GM19023 (cell line): ENCODE data around the gene STAT4.
A peak's percentile ranks its signal among the peaks of the same experiment; 100 is the strongest.

Experiments used
- ATAC-seq: cut with Tn5 transposase; IDR thresholded peaks from one replicate; pipeline ENCODE4 v1.9.1; 2021; ENCODE audit warnings: mild to moderate bottlenecking, moderate library complexity; ENCODE audit not compliant: unreplicated experiment

Gene STAT4

DNA sequence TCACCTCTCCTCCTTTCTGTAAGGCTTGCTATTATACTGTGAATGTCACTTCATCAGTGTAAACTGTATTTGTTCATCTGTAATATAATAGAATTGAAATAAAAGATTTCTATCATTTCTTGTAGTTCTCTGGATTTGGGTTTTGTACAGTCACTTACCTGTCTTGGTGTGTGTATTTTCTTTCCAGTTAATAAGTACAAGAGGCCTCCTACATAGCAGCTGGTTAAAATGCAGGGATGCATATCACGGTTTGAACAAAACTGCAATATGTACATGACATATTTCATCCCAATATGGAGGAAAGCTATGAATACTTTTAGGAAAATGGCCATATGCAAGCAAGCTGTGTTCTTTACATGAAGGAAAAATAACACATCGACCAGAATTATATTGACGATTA, 131.4 kb downstream of the STAT4 start:
- ATAC-seq = no peak

DNA sequence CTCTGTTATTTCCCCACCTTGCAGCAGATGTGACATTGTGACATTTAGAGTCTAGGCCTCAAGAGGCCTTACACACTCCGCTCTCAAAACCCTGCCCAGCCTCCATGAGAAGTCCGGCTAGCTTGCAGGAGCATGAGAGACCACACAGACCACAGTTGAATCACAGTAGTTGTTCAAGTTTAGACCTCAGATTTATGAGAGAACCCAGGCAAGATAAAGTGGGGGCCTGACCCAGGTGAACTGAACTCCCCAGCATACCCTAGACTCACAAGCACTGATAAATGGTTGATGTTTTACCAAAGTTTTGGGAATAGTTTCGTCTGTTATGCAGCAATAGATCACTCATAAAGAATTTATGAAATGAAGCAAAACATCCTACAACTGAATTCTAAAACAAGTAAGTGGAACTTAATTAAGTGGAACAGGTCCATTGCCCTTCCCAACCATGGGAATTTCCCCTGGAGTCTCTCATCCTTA, 132.1 kb downstream of the STAT4 start:
- ATAC-seq = no peak

DNA sequence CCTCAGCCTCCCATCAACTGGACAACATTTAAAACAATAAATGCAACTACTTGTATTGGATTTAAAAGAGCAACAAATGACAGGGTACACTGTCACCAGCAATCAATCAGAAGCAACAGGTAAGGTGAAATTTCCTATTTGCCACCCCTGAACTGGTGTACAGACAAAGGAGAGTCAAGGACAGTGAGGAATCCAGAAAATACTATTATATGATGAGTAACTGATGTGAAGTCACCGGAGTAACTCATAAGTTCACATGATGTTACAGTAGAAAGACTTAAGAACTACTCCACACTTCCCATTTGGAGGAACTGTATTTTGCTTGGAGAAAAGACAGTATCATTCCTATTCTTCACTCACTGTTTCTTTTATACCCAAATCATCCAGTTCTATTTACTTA, 132.7 kb downstream of the STAT4 start:
- ATAC-seq = no peak

DNA sequence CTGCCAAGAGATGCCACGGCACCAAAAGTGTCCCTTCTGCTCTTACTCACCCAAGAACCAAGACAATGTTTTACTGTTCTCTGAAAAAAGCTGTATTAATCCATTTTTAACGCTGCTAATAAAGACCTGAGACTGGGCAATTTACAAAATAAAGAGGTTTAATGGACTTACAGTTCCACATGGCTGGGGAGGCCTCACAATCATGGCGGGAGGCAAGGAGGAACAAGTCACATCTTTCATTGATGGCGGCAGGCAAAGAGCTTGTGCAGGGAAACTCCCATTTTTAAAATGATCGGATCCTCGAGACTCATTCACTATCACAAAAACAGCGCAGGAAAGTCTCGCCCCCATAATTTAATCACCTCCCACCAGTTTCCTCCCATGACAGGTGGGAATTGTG, 135.0 kb downstream of the STAT4 start:
- no peak for ATAC-seq

DNA sequence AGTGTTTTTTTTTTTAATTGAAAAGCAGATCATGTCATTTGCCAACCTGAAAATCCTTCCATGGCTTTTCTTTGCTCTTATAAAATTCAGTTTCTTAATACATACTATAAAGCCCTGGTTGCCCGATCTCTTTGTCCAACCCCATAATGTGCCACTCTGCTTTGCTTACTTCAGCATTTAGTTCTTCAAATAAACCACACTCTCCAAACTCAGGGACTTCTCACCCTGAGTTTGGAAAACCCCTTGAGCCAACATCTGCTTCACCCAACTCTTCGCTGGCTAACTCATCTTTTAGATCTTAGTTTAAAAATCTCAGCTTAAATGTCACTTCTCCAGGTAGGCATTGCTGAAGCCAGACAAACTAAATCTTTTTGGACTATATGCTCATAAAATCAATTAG, 135.6 kb downstream of the STAT4 start:
- ATAC-seq = no peak

DNA sequence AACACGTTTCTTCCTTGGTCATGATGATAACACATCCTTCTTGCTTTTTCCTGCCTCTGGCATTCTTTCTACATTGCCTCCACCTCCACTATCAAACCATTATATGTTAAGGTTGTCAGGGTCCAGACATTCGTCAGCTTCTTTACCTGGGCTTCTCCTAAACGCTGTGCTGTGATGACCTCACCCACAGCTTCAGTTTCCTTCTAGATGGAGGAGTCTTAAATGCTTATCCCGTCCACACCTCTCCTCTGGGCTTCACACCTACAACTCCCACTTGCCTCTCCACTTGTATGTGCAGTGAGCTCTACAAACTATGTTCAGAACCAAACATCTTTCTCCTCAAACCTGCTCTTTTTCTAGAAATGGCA, 136.2 kb downstream of the STAT4 start:
- ATAC-seq = peak; percentile 1

DNA sequence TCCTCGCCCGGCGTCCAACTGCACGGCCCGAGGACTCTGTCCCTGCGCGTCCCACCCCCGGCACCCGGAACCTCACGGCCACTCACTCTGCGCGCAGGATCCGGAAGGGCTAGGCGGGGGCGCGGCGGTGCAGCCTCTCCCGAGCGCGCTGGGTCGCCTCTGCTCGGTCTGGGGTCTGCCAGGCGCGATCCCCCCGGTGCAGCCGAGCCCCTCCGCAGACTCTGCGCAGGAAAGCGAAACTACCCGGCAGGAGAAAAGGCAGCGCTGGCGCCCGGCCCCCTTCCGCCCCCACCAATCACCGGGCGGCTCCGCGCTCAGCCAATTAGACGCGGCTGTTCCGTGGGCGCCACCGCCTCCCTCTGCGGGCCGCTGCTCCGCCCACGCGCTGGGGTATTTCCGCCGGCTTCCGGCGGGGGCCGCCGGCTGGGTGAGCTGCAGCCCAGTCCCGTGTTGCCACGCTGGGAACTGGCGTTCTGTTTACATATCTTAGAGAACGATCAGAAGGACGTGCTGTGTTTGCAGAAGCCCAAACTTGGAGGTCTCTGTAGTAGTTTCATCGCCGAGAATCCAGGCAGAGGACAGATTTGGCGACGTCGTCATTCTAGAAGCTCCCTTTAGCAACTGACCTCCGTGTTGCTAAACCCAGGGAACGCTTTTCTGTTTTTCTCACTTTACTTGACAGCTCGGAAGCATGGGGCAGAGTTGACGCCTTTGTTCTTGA, 136.7 kb downstream of the STAT4 start, which contains the start of gene STAT1:
Gene STAT1 (minus strand): TSS at position 240 of the 721 bp plus-strand sequence. CDS start 4,168 bp downstream, outside the sequence.
- peak; percentile 81 for ATAC-seq

DNA sequence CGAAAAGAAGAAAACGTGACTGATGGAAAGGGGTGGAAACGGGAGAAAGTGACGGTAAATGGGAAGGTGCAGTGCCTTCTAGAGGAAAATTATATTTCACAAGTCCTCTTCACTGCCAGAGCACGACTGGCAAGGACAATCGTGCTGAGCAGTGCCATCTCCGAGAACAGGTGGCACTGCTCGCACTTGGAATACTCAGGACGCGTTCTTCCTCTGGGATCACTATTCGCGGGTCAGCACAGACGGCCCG, 137.2 kb downstream of the STAT4 start:
- ATAC-seq = no peak

DNA sequence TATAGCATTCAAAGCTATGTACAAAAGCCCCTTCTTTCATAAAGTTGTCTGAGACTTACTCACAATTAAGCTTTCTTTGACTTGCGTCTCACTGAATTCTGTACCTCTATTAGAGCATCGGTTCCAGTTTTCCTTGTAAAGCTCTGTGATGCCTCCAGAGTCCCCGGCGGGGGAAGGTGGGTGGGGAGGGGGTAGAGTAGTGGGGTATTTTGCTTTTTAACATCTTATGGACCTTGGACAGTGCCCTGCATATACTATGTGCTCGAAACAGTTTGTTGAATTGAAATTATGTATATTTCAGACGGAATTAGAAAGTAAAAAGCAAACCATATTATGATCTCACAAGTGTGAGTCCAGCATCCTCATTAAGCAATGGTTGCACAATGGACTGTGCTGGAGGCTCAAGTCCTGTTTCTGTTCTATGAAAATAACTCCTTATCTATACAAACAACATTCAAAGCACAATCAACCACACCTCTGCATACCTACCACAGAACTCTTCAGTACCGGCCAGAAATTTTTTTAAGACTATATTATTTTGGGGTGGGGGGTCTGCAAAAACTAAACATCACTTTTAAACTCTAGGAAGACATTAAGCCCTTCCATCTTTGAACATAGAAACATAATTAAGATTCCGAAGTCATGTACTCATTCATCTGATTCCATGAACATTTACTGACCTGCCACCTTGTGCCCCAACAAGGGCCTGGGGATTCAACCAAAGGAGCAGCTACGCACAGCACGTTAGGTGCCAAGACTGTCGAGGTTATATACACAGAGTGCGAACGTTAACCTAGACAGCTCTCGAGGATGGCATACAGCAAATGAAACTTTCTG, 137.7 kb downstream of the STAT4 start:
- no peak for ATAC-seq

DNA sequence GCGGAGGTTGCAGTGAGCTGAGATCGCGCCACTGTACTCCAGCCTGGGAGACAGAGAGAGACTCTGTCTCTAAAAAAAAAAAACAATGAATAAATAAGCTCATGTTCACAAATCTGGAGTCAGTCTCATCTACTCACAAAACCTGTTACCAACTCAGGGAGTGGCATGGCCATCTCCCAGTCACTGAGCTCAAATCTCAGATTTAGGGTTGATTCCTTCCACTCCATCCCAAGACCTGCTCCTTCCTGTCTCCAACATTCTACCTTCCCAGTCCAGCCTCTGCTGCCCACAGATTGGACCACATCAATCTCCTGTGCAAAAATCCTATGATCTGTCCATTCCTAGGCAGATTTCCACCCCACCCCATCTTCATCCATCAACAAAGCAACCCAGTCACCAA, 138.4 kb downstream of the STAT4 start:
- ATAC-seq = no peak

DNA sequence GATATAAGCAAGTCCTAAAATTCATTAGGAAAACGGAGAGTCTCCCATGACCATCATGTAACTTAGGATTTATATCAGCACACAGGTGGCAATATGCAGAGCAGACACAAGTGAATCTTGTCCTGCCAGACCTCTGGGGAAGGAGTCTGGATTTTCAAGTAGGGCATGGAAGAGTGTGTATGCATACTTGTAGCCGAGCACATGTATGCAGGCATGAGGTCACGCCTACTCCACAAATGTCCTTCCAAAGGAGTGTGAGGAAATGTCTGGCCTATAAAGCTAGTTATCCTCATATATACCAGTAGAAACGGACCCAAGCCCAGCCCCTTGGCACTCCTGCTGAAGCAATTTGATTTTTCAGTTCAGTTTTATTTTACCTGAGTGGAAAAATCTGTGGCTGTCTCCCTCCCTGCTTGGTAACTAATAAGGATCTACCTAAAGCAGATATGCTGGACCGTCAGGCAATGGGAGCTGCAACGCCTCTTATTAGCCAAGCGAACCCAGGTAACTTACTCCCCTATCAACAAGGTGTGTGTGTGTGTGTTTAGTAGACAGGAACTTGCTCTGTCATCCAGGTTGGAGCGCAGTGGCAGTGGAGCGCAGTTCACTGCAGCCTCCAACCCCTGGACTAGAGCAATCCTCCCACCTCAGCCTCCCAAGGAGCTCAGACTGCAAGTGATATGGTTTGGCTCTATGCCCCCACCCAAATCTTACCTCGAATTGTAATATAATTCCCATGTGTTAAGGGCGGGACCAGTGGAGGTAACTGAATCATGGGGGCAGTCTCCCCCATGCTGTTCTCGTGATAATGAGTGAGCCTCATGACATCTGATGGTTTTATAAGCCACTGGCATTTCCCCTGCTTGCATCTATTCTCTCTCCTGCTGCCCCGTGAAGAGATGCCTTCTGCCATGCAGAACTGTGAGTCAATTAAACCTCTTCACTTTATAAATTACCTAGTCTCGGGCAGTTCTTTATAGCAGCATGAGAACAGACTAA, 139.6 kb downstream of the STAT4 start:
- no peak for ATAC-seq

DNA sequence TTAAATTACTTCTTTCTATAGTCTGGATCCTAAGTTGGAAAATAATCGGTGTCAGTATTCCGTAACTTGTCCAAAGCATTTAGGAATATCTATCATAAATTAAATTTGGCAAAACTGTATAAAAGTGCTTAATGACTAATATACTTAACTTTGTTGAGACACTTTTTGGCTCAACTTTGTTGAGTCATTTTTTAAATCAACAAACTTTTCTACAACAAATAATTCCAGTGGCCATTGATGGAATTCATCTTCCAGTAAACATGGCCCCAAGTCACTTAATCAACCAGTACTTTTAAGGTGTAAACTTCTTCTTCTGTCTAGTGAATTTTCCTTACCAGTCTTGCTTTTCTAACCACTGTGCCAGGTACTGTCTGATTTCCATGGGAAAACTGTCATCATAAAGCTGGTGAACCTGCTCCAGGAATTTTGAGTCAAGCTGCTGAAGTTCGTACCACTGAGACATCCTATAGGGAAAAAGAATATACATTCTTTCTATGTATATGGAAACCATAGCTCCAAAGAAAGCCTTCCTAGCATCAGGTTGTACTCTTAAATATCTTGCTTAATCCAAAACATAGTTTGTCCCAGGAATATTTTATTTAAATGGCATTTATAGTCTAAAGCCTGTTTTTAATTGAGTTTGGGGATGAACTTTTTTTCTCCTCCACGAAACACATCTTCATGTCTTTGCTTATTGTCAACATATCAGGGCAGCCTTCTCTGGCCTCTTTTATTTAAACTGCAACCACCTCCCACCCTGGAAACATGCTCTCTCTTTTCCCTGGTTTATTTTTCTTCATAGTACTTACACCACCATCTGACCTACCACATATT, 141.0 kb downstream of the STAT4 start:
- ATAC-seq = no peak

DNA sequence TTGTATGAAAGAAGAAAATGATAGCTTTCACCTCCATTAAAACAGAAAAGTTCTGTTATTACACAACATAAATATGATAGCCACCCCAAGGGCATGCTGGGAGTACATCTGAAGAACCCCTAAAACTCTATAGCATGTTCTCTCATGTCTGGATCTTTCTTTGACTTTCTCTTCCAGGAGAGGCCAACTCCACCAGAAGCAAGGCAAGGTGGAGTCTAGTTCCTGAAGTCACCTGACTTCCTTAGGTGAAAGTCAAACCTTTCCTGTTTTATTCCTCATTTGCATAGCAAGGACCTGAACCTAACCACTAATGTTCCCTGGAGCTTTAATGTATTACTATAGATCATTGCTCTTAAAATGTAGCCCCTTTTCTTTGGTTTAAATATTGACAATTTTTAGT, 142.5 kb downstream of the STAT4 start:
- no peak for ATAC-seq

DNA sequence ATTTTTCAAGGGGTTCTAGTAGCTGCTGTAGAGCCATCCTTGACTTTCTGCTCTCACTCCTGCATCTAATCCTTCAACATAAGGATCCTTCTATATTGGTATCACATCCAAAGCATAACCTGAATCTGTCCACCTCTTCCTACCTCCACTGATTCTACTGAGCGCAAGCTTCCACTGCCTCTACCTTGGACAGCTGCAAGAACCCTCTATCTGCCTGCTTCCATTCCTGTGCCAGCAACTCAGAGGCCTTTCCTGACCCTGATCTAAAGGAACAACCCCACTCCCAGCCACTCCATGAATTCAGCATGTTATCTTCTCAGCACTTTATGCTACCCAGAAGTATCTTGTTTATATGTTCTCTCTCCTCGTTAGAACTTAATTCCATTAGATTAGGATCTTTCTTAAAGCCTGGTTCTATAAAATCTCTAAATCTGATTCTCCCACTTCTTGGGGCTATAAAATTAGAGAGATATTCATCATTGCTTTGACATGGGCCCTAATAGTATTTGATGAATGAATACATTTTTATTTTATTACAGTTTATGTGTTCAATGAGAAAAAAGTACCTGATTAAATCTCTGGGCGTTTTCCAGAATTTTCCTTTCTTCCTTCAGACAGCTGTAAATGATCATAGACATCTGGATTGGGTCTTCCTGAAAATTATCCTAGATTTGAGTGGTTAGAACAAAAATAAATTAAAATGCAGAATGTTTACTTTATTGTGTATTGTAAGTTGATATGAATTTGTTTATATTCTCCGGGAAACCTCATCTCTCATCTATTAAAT, 143.6 kb downstream of the STAT4 start:
- no peak for ATAC-seq

DNA sequence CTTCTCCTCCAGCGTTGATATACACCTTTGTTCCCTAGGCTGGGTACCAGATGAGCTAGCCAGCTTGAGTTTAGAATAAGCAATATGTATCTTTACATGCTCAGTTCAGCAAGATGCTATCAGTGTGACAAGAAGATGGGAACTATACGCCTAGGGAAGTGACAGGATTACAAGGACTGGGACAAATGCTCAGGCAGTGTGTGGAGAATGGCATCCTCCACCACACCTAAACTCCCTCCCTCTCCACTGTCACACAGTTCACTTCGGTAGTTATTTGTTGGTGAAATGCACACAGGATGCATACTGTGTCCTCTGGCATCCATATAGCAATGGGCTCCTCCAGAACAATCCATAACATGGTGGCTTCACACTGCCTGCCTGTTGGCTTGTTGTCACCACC, 144.5 kb downstream of the STAT4 start:
- ATAC-seq = no peak

DNA sequence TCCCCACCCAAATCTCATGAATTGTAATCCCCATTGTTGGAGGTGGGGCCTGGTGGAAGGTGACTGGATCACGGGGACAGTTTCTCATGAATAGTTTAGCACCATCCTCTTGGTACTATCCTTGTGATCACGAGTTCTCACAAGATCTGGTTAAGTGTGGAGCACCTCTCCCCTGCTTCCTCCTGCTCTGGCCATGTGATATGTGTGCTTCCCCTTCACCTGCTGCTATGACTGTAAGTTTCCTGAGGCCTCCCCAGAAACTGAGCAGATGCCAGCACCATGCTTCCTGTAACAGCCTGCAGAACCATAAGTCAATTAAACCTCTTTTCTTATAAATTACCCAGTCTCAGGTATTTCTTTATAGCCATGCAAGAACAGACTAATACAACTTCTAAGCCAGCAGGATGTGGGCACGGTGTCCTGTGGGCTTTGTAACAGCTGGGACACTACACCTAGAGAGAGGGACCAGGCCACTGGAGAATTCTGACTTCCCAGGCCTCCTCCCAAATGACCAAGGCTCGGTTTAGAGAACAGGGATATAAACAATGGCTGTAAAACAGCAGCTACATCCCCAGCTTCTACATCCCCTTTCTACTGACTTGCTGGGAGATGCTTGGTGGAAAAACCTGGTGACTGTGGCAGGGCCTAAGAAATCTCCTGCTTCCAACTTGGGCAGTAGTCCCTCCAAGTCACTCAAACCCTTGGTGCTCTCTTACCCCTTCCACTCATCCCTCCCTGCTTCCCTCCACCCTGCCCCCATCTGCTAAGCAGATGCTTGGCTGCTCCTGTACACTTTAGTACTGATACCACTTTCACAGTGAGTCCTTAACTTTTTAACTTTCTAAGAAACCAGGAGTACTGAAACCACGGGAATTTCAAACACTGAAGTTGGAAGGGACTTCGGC, 147.1 kb downstream of the STAT4 start:
- ATAC-seq = no peak

DNA sequence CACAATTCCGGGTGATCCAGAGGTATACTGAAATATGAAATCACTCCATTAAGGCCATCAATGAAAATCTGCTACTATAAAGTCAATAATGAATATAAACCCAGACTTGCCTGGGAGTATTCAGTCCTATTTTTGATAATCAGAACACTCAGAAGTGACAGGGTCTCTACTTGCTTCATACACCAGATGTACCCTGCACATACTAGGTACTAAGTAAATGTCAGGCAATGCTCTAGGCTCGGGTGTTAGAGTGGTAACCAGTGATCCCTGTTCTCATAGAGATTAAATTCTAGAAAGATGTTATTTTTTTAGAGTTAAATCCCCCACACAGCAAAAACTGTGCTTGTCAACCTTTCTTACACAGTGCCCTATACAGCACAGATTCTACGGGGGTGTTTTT, 149.2 kb downstream of the STAT4 start:
- ATAC-seq = no peak

DNA sequence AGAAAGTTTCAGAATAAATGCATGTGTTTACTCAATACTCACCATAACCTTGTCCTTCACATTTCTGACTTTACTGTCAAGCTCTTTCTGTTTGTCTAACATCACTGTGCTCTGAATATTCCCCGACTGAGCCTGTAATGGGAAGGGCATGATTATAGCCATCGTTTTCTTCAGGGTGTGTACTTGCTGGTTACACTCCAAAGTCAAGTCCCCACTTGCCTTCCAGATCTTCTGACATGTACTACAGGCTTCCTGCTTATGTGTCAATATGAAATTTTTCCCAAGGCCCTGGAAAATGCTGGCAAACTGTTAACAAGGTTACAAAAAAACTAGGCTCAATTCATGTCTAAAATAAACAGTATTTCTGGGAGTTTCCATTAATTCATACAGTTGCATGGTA, 149.8 kb downstream of the STAT4 start:
- ATAC-seq = no peak
